Epithelial cell of esophagus (primary cell): ENCODE data around the gene MYO18B.
A peak's percentile ranks its signal among the peaks of the same experiment; 100 is the strongest.

Source experiments
- DNase-seq: peaks from one replicate; pipeline ENCODE4 v3.0.0; 2010; ENCODE audit warnings: low read depth
- H3K4me3 ChIP-seq: 2 replicates; pipeline ENCODE4 v1.5.1; 2011; ENCODE audit warnings: mild to moderate bottlenecking, low read length, control low read depth
- CTCF ChIP-seq: IDR thresholded peaks from 2 replicates; pipeline ENCODE4 v1.5.1; 2011; ENCODE audit warnings: low read depth, mild to moderate bottlenecking, low read length, control low read depth, inconsistent platforms; ENCODE audit not compliant: insufficient read depth; ENCODE audit errors: missing control alignments

Gene MYO18B

GRCh38 chr22:25697181-25697664 lies 44.8 kb upstream of the MYO18B start:
- no peak for DNase-seq
- no peak overlapping the region for H3K4me3 ChIP-seq
- TF ChIP-seq CTCF = no peak

- no peak for DNase-seq
Observed at GRCh38 chr22:25697978-25698377, 44.0 kb upstream of the MYO18B start.

DNA sequence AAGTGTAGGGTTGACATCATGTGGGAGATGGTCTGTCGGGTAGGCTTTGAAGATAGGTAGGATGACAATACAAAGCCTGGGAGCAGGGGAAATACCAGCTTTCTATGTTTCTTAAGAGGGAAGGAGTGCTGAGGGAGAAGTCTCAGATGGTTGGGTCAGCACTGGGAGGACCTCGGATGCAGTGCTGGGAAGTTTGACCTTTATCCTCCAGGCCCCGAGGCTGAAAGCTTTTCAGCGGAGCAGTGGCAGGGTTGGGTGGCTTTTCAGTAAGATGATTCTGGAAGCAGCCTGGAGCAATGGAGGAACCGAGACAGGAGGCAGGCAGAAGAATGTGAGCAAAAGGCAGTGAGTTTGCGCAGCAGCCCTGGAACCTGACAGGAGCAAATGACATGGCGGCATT lies 43.5 kb upstream of the MYO18B start:
- H3K4me3 ChIP-seq = no peak overlapping the region
- TF ChIP-seq CTCF = no peak
- DNase-seq = no peak

More at GRCh38 chr22:25697978-25698377, 44.0 kb upstream of the MYO18B start:
- no peak overlapping the region for H3K4me3 ChIP-seq
- no peak for TF ChIP-seq CTCF

- DNase-seq = no peak
- H3K4me3 ChIP-seq = no peak overlapping the region
- TF ChIP-seq CTCF = no peak
Observed at GRCh38 chr22:25698978-25699377, 43.0 kb upstream of the MYO18B start.

- no peak for DNase-seq
- no peak overlapping the region for H3K4me3 ChIP-seq
- TF ChIP-seq CTCF = no peak
Observed at GRCh38 chr22:25701056-25701780, 40.8 kb upstream of the MYO18B start.

GRCh38 chr22:25702040-25702439 lies 39.9 kb upstream of the MYO18B start:
- H3K4me3 ChIP-seq = no peak overlapping the region
- DNase-seq = peak; percentile 15
- TF ChIP-seq CTCF = peak; percentile 28
